ENCODE measurements around the gene APCDD1.
"Not testable (repeated sequence)": the region's sequence is repeated elsewhere in the genome, so short reads cannot be mapped to it uniquely, and the experiment has no call there.

Gene APCDD1

GRCh38 chr18:10530002-10530401 lies 75.6 kb downstream of the APCDD1 start:
- no peak for DNase-seq

- no peak for DNase-seq
Measured at GRCh38 chr18:10530852-10531251, 76.4 kb downstream of the APCDD1 start.

- DNase-seq: no peak
Measured at GRCh38 chr18:10533111-10533510, 78.7 kb downstream of the APCDD1 start.

- DNase-seq: peak; percentile 50
Measured at GRCh38 chr18:10536280-10536679, 81.8 kb downstream of the APCDD1 start.

- no peak for DNase-seq
Measured at GRCh38 chr18:10537765-10538164, 83.3 kb downstream of the APCDD1 start.

GRCh38 chr18:10539124-10539523 lies 84.7 kb downstream of the APCDD1 start:
- not testable (repeated sequence) for DNase-seq
